ENCODE measurements around the gene AMBN.

DNA sequence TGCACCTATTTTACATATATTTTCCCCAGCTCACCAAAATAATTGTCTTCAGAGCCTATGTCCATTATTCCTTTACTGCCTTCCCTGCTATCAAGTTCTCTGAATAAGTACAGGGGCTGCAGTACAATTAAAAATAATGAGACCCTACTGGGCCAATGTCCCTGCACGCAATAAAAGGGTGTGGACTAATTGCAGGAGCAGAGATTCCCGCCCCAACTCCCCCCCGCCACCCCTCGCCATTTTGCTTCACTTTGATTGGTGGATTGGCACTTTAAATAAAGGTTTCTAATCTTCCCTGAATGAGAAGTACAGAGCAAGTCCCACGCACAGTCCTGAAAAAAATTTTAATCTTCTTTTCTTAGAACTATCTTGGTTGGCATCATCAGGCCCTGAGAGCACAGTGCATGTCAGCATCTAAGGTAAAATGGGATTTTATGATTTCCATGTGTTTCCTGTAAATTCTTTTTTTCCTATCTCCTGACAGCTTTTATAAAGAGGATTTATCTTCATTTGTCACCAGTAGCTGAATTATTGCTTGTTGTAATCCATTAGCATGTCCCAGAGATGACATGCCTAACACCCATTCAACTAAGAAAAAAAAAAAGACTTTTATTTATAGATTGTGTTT, at the start of gene AMBN:
- TF ChIP-seq, protein P1, sequence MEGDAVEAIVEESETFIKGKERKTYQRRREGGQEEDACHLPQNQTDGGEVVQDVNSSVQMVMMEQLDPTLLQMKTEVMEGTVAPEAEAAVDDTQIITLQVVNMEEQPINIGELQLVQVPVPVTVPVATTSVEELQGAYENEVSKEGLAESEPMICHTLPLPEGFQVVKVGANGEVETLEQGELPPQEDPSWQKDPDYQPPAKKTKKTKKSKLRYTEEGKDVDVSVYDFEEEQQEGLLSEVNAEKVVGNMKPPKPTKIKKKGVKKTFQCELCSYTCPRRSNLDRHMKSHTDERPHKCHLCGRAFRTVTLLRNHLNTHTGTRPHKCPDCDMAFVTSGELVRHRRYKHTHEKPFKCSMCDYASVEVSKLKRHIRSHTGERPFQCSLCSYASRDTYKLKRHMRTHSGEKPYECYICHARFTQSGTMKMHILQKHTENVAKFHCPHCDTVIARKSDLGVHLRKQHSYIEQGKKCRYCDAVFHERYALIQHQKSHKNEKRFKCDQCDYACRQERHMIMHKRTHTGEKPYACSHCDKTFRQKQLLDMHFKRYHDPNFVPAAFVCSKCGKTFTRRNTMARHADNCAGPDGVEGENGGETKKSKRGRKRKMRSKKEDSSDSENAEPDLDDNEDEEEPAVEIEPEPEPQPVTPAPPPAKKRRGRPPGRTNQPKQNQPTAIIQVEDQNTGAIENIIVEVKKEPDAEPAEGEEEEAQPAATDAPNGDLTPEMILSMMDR (IDR thresholded peaks at IDR 0.05) = no peak
- TF ChIP-seq POLR2A (IDR thresholded peaks at IDR 0.05) = no peak

Measured in prostate gland (tissue), 2 donors.